Heart left ventricle (tissue), 16 donors: ENCODE results near the gene TBC1D2. TPM values are rescaled to one million over a fixed set of nuclear protein-coding genes. Genes with fewer than 3 reads are reported as not detected.
"Not testable (repeated sequence)": the region's sequence is repeated elsewhere in the genome, so short reads cannot be mapped to it uniquely, and the experiment has no call there.

Experiments
- ATAC-seq, 4 donors: fragments of 200-7000 bp; cut with Tn5 transposase; one replicate each; pipeline ENCODE4 v1.9.1; 2020 to 2022; ENCODE audit warnings: moderate library complexity in 4 of 4, mild to moderate bottlenecking in 3 of 4, moderate number of reproducible peaks in 1 of 4
- DNase-seq, 5 donors: peaks; one replicate each; pipeline ENCODE4 v3.0.0-alpha.2; 2020
- H3K27ac ChIP-seq, 12 donors: fragments of 200-600 bp; sonication (generic) in 4 of 12; one replicate each; pipeline versions ENCODE4 v1.5.0 to v1.8.0; 2016 to 2022; ENCODE audit warnings: mild to moderate bottlenecking in 2 of 12
- H3K27me3 ChIP-seq, 9 donors: fragments of 200-600 bp; sonication (generic) in 2 of 9; one replicate each; pipeline versions ENCODE4 v1.5.1 to v1.8.0; 2016 to 2022; ENCODE audit warnings: mild to moderate bottlenecking in 3 of 9
- H3K36me3 ChIP-seq, 9 donors: fragments of 200-600 bp; sonication (generic) in 2 of 9; one replicate each; pipeline versions ENCODE4 v1.5.0 to v1.8.0; 2018 to 2022; ENCODE audit warnings: mild to moderate bottlenecking in 2 of 9
- H3K4me1 ChIP-seq, 12 donors: fragments of 200-600 bp; sonication (generic) in 4 of 12; one replicate each; pipeline versions ENCODE4 v1.5.0 to v1.8.0; 2016 to 2022; ENCODE audit warnings: mild to moderate bottlenecking in 3 of 12
- H3K4me3 ChIP-seq, 12 donors: fragments of 200-600 bp; sonication (generic) in 4 of 12; one replicate each; pipeline versions ENCODE4 v1.5.0 to v1.8.0; 2017 to 2022; ENCODE audit warnings: mild to moderate bottlenecking in 9 of 12, moderate library complexity in 4 of 12
- H3K9me3 ChIP-seq, 12 donors: fragments of 200-600 bp; sonication (generic) in 4 of 12; one replicate each; pipeline versions ENCODE4 v1.5.0 to v1.8.0; 2016 to 2022; ENCODE audit warnings: mild to moderate bottlenecking in 1 of 12
- CTCF ChIP-seq, 12 donors: fragments of 200-600 bp; sonication (generic) in 4 of 12; IDR thresholded peaks; one replicate each; pipeline versions ENCODE4 v1.5.0 to v1.8.0; 2018 to 2022; ENCODE audit warnings: antibody characterized with exemption in 12 of 12, mild to moderate bottlenecking in 5 of 12
- POLR2A ChIP-seq, 2 donors: fragments of 450-650 bp; IDR thresholded peaks; one replicate each; pipeline ENCODE4 v1.6.1; 2017; ENCODE audit warnings: antibody characterized with exemption in 2 of 2, mild to moderate bottlenecking in 2 of 2, moderate library complexity in 2 of 2
- WGBS, 4 donors: extraction: QIAGEN DNeasy Blood & Tissue Kit in 2 of 4; methylation state at CpG; one replicate each; pipeline versions ENCODE4 v1.1.5 to v1.1.7; 2013 to 2018; 5-methylcytosine and 5-hydroxymethylcytosine counted together
- intact Hi-C, 10 donors: fragments of 100-400 bp; cut with DNase I; formaldehyde crosslinking; loops; one replicate each; pipeline versions ENCODE4 v1.11.1 to v1.14.2; 2022
- polyA plus RNA-seq, 2 donors: library from polyadenylated mRNA; stranded (reverse); fragments of 200-250 nt; gene quantifications; one replicate each; pipeline ENCODE4 v1.2.3, GENCODE V29; 2013
- total RNA-seq, 9 donors: library from RNA; depleted of rRNA in 2 of 9; stranded (reverse); fragments of >200 nt in 2 of 9; fragmentation: NEBNext Ultra II Directional in 3 of 9; extraction: Animal tissue kit (Norgen Biotek cat#: 25700) in 3 of 9; gene quantifications; one replicate each; pipeline versions ENCODE4 v1.1.0 to v1.2.4, GENCODE V29; 2016 to 2023
- donor health status: ischemic (EF 13 %, LVEDD 7.1; RV severe dilation, severe dysfunction).
- donor health status: healthy with polysubstance abuse.
- donor health status: DM: no; HTN: yes; CAD: no.
- donor health status: DM: no; HTN: no; CAD: no.
- donor health status: ischemic (EF 25% LVEDD 6.9; RV normal size, moderate dysfunction).
- donor health status: ischemic (EF 25% LVEDD 5.7; RV mildly dilated, moderate dysfunction).
- donor health status: healthy.
- donor health status: DM: yes; HTN: yes; CAD: no.
- donor health status: ischemic (EF 35%, LVEDD 5.7; RV mildly dilated, moderate dysfunction).
- donor health status: nonischemic (EF 11% LVEDD 7.7; RV severe dilation, severe dysfunction).
- donor health status: DM: yes; HTN: yes; CAD: no.
- donor health status: PGD.
- donor health status: ischemic (EF 29% LVEDD 5.4; RV normal size, mild dysfunction).
- donor health status: nonischemic (EF 23%, LVEDD 6.1; RV moderate dilation, normal function).

Gene TBC1D2
- total and polyA plus RNA-seq, 11 donors, result 1.1 to 9.4 (median 2.2) TPM

DNA sequence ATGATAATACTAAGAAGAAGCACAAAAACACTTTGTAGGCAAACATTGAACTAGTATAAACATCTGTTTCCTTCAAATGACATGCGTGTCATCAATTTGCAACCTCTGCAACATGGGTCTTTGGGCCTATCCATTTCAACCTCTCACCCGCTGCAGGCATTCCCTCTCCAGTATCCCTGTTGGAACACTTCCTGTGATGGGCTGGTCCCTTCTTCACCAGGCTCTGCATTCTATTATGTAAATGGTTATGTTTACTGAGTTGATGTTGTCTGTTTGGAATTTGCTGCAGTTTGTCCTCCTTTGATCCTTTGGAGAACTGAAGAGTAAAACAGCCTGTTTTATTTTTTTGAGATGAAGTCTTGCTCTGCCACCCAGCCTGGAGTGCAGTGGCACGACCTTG, 16.6 kb upstream of the TBC1D2 start:
- ATAC-seq (no peak), DNase-seq (no peak)
- Histone ChIP-seq H3K27me3 (peaks cover 0 to 15% (median under 1%) of the 10 kb centered on the region in 9 donors), H3K36me3 (no peaks in the 10 kb centered on the region), H3K27ac (no peak overlapping the region), H3K9me3 (no peaks in the 10 kb centered on the region), H3K4me1 (no peaks in the 10 kb centered on the region), H3K4me3 (no peak overlapping the region)
- intact Hi-C loops, result no loop called here
- TF ChIP-seq CTCF (IDR thresholded peaks at IDR 0.05) (no peak), POLR2A (IDR thresholded peaks at IDR 0.05) (no peak)
- WGBS, 4 donors, result 70 to 85% (median 77%) methylated on average over 3 of the region's 3 CpGs

GRCh38 chr9:98271479-98271878, 16.0 kb upstream of the TBC1D2 start:
- intact Hi-C loops, result no loop called here
- H3K36me3 ChIP-seq, result no peaks in the 10 kb centered on the region
- H3K27me3 ChIP-seq, result peaks cover 0 to 13% (median 0%) of the 10 kb centered on the region in 9 donors
- H3K9me3 ChIP-seq, result no peaks in the 10 kb centered on the region
- H3K4me3 ChIP-seq, result no peak overlapping the region
- no peaks in the 10 kb centered on the region for H3K4me1 ChIP-seq
- no peak overlapping the region for H3K27ac ChIP-seq
- ATAC-seq (no peak), DNase-seq (no peak)
- WGBS, 4 donors, result 21 to 34% (median 24%) methylated on average over 3 of the region's 3 CpGs
- no peak for TF ChIP-seq POLR2A (IDR thresholded peaks at IDR 0.05)
- no peak for TF ChIP-seq CTCF (IDR thresholded peaks at IDR 0.05)

DNA sequence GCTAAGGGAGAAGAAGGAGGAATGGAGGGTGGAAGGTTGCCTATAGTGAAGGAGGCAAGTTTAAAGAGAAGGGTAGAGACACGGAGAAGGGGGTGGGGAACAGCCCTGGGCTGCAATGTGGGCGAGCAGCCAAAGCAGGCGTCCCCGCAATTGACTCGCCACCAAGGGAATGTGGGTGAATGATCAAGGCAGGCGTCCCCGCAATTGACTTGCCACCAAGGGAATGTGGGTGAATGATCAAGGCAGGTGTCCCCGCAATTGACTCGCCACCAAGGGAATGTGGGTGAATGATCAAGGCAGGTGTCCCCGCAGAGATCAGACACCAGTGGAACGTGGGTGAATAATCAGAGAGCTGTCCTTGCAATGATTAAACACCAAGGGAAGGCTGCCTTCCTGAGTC, 14.8 kb upstream of the TBC1D2 start:
- WGBS, 4 donors, result 62 to 71% (median 69%) methylated on average over 11 of the region's 11 CpGs

GRCh38 chr9:98269652-98270051, 14.2 kb upstream of the TBC1D2 start:
- H3K4me3 ChIP-seq, H3K36me3 ChIP-seq, H3K27me3 ChIP-seq, H3K9me3 ChIP-seq, ATAC-seq, H3K27ac ChIP-seq, H3K4me1 ChIP-seq, DNase-seq: not testable (repeated sequence)
- WGBS, 4 donors, result 44 to 55% (median 51%) methylated on average over 10 of the region's 10 CpGs
- intact Hi-C loops, result loop anchor here in 1 of 10 donors (5.0 kb wide), 1 partner anchor 557 kb away; no protein-coding TSS in a partner anchor

More for the DNA sequence above, 14.8 kb upstream of the TBC1D2 start:
- H3K4me1 ChIP-seq, ATAC-seq, DNase-seq, intact Hi-C loops, H3K27ac ChIP-seq, H3K36me3 ChIP-seq, H3K4me3 ChIP-seq, H3K27me3 ChIP-seq, H3K9me3 ChIP-seq: not testable (repeated sequence)

- not testable (repeated sequence) for DNase-seq, H3K4me1 ChIP-seq, ATAC-seq, H3K36me3 ChIP-seq, H3K27me3 ChIP-seq, H3K4me3 ChIP-seq, H3K27ac ChIP-seq, H3K9me3 ChIP-seq
- 91 to 94% (median 92%) methylated on average over 8 of the region's 8 CpGs for WGBS, 4 donors
- intact Hi-C loops, result loop anchor here in 1 of 10 donors (5.0 kb wide), 1 partner anchor 555 kb away; no protein-coding TSS in a partner anchor
Observed at GRCh38 chr9:98267556-98267955, 12.1 kb upstream of the TBC1D2 start.

DNA sequence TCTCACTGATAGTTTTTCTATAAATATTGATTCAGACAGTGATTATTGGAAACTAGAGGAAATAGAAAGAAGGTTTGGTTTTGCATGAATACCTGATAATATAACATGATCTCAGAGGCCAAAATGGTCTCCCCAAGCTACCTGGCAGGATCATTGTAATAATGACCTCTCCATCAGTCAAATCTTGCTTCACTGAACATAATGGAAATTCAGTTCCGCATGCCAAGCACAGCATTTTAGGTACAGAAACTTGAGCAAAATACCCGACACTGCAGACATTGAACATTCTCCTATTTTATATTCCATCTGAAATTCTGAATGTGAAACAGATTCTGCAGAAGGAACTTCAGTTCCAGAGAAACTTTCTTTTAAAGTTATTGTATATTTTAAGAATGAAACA, 9.1 kb upstream of the TBC1D2 start:
- no peaks in the 10 kb centered on the region for H3K4me1 ChIP-seq
- ATAC-seq (no peak), DNase-seq (no peak)
- no peaks in the 10 kb centered on the region for H3K36me3 ChIP-seq
- no peak for TF ChIP-seq CTCF (IDR thresholded peaks at IDR 0.05)
- no peak for TF ChIP-seq POLR2A (IDR thresholded peaks at IDR 0.05)
- H3K9me3 ChIP-seq, result no peaks in the 10 kb centered on the region
- 70 to 84% (median 76%) methylated on average over 2 of the region's 2 CpGs for WGBS, 4 donors
- H3K27ac ChIP-seq, result no peak overlapping the region
- peaks cover 0 to 5% (median 0%) of the 10 kb centered on the region in 9 donors for H3K27me3 ChIP-seq
- no peak overlapping the region for H3K4me3 ChIP-seq
- intact Hi-C loops, result loop anchor here in 8 of 10 donors (2.0 to 5.0 kb wide), 6 partner anchors 60 to 552 kb away; partner anchors contain the start of gene TRMO (in 1 of the 8)
